Testis (tissue), 3 donors: ENCODE measurements around the gene ELFN2. TPM values are rescaled to one million over a fixed set of nuclear protein-coding genes. Genes with fewer than 3 reads are reported as not detected.

Source experiments
- DNase-seq: peaks from one replicate; pipeline ENCODE4 v3.0.0-alpha.2; 2019
- H3K27ac ChIP-seq, 2 donors: fragments of 200-600 bp; sonication (generic); one replicate each; pipeline ENCODE4 v1.5.1; 2019
- H3K27me3 ChIP-seq: fragments of 200-600 bp; sonication (generic); one replicate; pipeline ENCODE4 v1.5.1; 2019
- H3K36me3 ChIP-seq: fragments of 200-600 bp; sonication (generic); one replicate; pipeline ENCODE4 v1.5.1; 2017; ENCODE audit warnings: low read depth; ENCODE audit errors: missing control alignments
- H3K4me1 ChIP-seq: fragments of 200-600 bp; sonication (generic); one replicate; pipeline ENCODE4 v1.5.1; 2019
- H3K4me3 ChIP-seq, 2 donors: fragments of 200-600 bp; sonication (generic); one replicate each; pipeline ENCODE4 v1.5.1; 2017 to 2019
- H3K9me3 ChIP-seq: fragments of 200-600 bp; sonication (generic); one replicate; pipeline ENCODE4 v1.5.1; 2017
- POLR2A ChIP-seq: fragments of 450-650 bp; IDR thresholded peaks from one replicate; pipeline ENCODE4 v1.6.1; 2017; ENCODE audit warnings: antibody characterized with exemption, mild to moderate bottlenecking, moderate library complexity
- WGBS, 2 donors: methylation state at CpG; one replicate each; pipeline ENCODE4 v1.1.5; 2018; 5-methylcytosine and 5-hydroxymethylcytosine counted together
- intact Hi-C: fragments of 100-400 bp; cut with DNase I; formaldehyde crosslinking; loops from one replicate; pipeline ENCODE4 v1.15.1; 2023; ENCODE audit warnings: low total_unique reads
- polyA plus RNA-seq: library from polyadenylated mRNA; stranded (reverse); fragments of 350-450 nt; fragmentation: Illumina TruSeq; extraction: RNeasy Lipid Tissue Mini Kit (QIAGEN cat#74804); gene quantifications from one replicate; pipeline ENCODE4 v1.2.3, GENCODE V29; 2014; ENCODE audit warnings: low read depth, low replicate concordance; ENCODE audit not compliant: insufficient read depth
- total RNA-seq, 2 donors: library from RNA; depleted of rRNA; stranded (reverse); fragments of >200 nt; gene quantifications; one replicate each; pipeline ENCODE4 v1.2.3, GENCODE V29; 2016
- TF ChIP-seq, protein P1 (sequence below), 3 experiments: fragments of 450-650 bp in 2 of 3; fragments of 200-600 bp in 1 of 3; sonication (generic) in 1 of 3; IDR thresholded peaks; one replicate each; pipeline ENCODE4 v1.5.1; 2016 to 2019; ENCODE audit warnings: antibody characterized with exemption in 3 of 3, mild to moderate bottlenecking in 2 of 3, moderate library complexity in 1 of 3

ELFN2 gene
- total and polyA plus RNA-seq, 3 donors from 2014 or later = 4.8 to 5.7 (median 5.3) TPM

DNA sequence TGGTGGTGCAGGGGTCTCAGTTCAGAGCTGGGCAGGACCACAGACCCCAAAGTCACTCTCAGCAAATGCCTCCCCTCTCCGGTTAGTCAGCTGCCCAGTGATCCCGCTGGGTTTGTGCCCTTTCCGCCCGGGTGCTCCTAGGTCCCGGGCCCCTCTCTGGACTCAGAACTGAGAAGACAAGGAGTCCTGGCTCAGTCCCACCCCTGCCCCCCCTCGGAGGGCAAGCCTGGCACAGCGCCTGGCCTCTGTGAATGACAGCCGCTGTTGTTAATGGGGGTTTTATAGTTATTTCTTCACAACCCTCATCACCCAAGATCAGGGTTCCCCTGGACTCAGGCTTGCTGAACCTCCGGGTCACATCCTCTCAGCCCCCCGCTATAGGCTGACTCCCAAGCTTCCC, 47.6 kb downstream of the ELFN2 start:
- DNase-seq = no peak
- Histone ChIP-seq H3K27ac (no peak overlapping the region), H3K4me3 (no peak overlapping the region), H3K4me1 (no peaks in the 10 kb centered on the region), H3K9me3 (no peaks in the 10 kb centered on the region), H3K36me3 (no peaks in the 10 kb centered on the region), H3K27me3 (no peaks in the 10 kb centered on the region)
- intact Hi-C loops = no loop called here
- TF ChIP-seq, protein P1, sequence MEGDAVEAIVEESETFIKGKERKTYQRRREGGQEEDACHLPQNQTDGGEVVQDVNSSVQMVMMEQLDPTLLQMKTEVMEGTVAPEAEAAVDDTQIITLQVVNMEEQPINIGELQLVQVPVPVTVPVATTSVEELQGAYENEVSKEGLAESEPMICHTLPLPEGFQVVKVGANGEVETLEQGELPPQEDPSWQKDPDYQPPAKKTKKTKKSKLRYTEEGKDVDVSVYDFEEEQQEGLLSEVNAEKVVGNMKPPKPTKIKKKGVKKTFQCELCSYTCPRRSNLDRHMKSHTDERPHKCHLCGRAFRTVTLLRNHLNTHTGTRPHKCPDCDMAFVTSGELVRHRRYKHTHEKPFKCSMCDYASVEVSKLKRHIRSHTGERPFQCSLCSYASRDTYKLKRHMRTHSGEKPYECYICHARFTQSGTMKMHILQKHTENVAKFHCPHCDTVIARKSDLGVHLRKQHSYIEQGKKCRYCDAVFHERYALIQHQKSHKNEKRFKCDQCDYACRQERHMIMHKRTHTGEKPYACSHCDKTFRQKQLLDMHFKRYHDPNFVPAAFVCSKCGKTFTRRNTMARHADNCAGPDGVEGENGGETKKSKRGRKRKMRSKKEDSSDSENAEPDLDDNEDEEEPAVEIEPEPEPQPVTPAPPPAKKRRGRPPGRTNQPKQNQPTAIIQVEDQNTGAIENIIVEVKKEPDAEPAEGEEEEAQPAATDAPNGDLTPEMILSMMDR (IDR thresholded peaks at IDR 0.05) = no peak
- no peak for TF ChIP-seq POLR2A
- 67 to 71% methylated on average over 10 of the region's 10 CpGs for WGBS, 2 donors

DNA sequence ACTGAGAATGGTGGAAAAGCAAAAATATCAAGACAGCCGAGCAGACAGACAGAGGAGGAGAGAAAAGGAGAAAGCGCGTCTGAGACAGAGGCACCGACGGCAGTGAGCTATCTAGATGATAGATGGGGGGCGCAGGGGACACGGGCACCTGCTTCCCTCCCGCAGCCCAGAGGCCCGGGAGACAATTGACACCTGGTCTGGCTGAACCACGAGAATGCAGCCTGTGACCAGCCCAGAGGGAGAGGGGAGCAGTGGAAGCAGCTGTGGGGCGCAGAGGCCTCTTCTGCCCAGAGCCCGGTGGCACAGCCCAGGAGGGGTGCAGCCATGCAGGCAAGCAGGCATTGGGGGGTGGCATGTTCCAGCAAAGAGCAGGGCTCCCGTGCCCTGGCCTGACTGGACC, 48.2 kb downstream of the ELFN2 start:
- Histone ChIP-seq H3K36me3 (no peaks in the 10 kb centered on the region), H3K27me3 (no peaks in the 10 kb centered on the region), H3K4me3 (no peak overlapping the region), H3K9me3 (no peaks in the 10 kb centered on the region), H3K27ac (no peak overlapping the region), H3K4me1 (no peaks in the 10 kb centered on the region)
- WGBS, 2 donors = 54 to 64% methylated on average over 10 to 13 of the region's 13 CpGs
- intact Hi-C loops = no loop called here
- no peak for TF ChIP-seq POLR2A
- TF ChIP-seq, protein P1 (IDR thresholded peaks at IDR 0.05) = no peak
- DNase-seq = no peak

DNA sequence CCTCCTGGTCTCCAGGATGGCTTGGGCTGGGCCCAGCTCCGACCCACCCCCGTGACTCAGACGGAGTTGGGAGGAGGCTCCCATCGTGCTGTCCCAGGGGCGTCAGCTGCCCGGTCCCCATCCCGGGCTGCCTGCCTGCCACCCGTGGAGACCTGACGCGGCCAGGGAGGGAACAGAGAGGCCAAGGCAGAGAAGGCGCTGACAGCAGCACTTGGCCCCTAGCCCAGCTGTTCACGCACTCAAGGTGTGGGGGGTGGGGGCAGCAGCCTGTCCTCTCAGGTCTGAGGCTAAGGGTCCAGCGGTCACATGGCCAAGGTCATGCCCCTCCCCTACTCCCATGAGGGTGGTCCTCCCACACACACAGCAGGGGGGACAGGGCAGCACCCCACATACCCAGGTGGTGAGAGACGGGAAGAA, 48.6 kb downstream of the ELFN2 start:
- 45 to 58% methylated on average over 3 to 14 of the region's 14 CpGs for WGBS, 2 donors
- Histone ChIP-seq H3K27ac (no peak overlapping the region), H3K36me3 (no peaks in the 10 kb centered on the region), H3K27me3 (no peaks in the 10 kb centered on the region), H3K4me3 (no peak overlapping the region), H3K9me3 (no peaks in the 10 kb centered on the region), H3K4me1 (no peaks in the 10 kb centered on the region)
- TF ChIP-seq, protein P1 (IDR thresholded peaks at IDR 0.05) = no peak
- no peak for TF ChIP-seq POLR2A
- intact Hi-C loops = no loop called here
- DNase-seq = no peak

DNA sequence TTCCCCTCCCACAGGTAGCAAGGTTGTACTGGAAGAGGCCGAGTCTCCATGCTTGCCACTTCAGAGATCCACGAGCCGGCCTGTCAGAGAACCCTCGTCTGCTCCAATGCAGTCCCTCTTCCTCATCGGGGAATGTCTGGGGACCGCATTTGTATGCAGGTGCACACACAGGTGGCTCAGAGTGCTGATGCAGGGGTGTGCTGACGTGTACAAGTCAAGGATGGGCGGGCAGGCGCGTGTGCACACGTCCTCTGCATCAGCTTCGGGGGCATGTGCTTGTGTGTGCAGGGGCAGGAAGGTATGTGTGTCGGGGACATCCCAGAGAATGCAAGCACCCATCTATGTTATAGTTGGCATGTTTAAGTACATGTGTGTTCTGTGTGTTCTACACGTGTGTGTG, 49.4 kb downstream of the ELFN2 start:
- TF ChIP-seq, protein P1 (IDR thresholded peaks at IDR 0.05) = no peak
- TF ChIP-seq POLR2A = no peak
- Histone ChIP-seq H3K27me3 (no peaks in the 10 kb centered on the region), H3K36me3 (no peaks in the 10 kb centered on the region), H3K4me1 (no peaks in the 10 kb centered on the region), H3K9me3 (no peaks in the 10 kb centered on the region), H3K27ac (no peak overlapping the region), H3K4me3 (no peak overlapping the region)
- WGBS, 2 donors = 79 to 88% methylated on average over 12 to 14 of the region's 14 CpGs
- intact Hi-C loops = no loop called here
- DNase-seq = no peak

DNA sequence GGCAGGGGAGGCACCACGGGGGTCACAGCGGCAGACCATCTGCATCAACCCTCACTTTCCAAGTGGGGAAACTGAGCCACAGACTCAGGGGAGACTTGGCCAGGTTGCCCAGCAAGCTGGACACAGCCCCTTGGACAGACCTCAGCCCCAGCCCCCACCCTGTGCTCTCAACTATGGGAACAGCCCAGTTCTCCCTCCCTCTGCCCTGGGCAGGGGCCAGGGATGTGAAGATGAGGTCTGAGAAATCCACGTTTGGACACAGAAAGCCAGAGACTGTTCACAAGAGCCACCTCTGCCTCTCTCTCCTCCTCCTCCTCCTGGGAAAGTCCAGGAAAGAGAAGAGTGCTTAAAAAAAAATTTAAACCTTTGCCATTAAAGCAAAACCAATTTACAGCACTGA, 50.1 kb downstream of the ELFN2 start:
- WGBS, 2 donors = 58 to 66% methylated on average over 3 of the region's 3 CpGs
- no peaks in the 10 kb centered on the region for H3K4me1 ChIP-seq
- no peak for TF ChIP-seq POLR2A
- TF ChIP-seq, protein P1 (IDR thresholded peaks at IDR 0.05) = no peak
- H3K27me3 ChIP-seq = no peaks in the 10 kb centered on the region
- no peak overlapping the region for H3K27ac ChIP-seq
- no peaks in the 10 kb centered on the region for H3K36me3 ChIP-seq
- DNase-seq = no peak
- intact Hi-C loops = no loop called here
- H3K9me3 ChIP-seq = no peaks in the 10 kb centered on the region
- H3K4me3 ChIP-seq = no peak overlapping the region
